MCF 10A (cell line): ENCODE data around the gene CRYBG1. TPM values are rescaled to one million over a fixed set of nuclear protein-coding genes. Genes with fewer than 3 reads are reported as not detected.
"Not testable (repeated sequence)": the region's sequence is repeated elsewhere in the genome, so short reads cannot be mapped to it uniquely, and the experiment has no call there.

Source experiments
- BruUV-seq: library from RNA; stranded (reverse); fragments of 400-500 nt; replicated peaks from 2 replicates; lab custom pipeline; 2021; lab: Mats Ljungman, UMichigan
- CTCF ChIA-PET: fragments of 300-600 bp; sonication (Branson Sonifier 250); formaldehyde crosslinking; extraction: SDS; loops from one replicate; lab custom pipeline; 2021; ENCODE audit warnings: antibody characterized with exemption, inconsistent platforms; lab: Yijun Ruan, JAX
- POLR2A ChIA-PET: fragments of 300-600, 350-650 bp; sonication (Branson Sonifier 250); formaldehyde crosslinking; extraction: SDS; loops from one replicate; lab custom pipeline; 2020; ENCODE audit warnings: antibody characterized with exemption, inconsistent platforms; lab: Yijun Ruan, JAX
- DNase-seq: peaks from one replicate; pipeline ENCODE4 v3.0.0-alpha.2; 2018; ENCODE audit not compliant: unreplicated experiment
- H3K27ac Mint-ChIP-seq: one replicate; pipeline ENCODE4 v1.8.0; 2022; ENCODE audit warnings: mild to moderate bottlenecking, low read depth, mixed read lengths; ENCODE audit not compliant: unreplicated experiment
- H3K27me3 Mint-ChIP-seq: one replicate; pipeline ENCODE4 v1.8.0; 2022; ENCODE audit warnings: mixed read lengths; ENCODE audit not compliant: insufficient read depth, unreplicated experiment
- H3K36me3 Mint-ChIP-seq: one replicate; pipeline ENCODE4 v1.8.0; 2022; ENCODE audit warnings: mild to moderate bottlenecking, moderate library complexity, mixed read lengths; ENCODE audit not compliant: insufficient read depth, unreplicated experiment
- H3K4me1 Mint-ChIP-seq: one replicate; pipeline ENCODE4 v1.8.0; 2022; ENCODE audit warnings: mixed read lengths; ENCODE audit not compliant: insufficient read depth, unreplicated experiment
- H3K4me3 Mint-ChIP-seq: one replicate; pipeline ENCODE4 v1.8.0; 2022; ENCODE audit warnings: mild to moderate bottlenecking, moderate library complexity, mixed read lengths; ENCODE audit not compliant: unreplicated experiment
- H3K9me3 Mint-ChIP-seq: one replicate; pipeline ENCODE4 v1.8.0; 2022; ENCODE audit warnings: mixed read lengths; ENCODE audit not compliant: unreplicated experiment
- intact Hi-C: fragments of 100-400 bp; cut with micrococcal nuclease; formaldehyde crosslinking; loops from 2 replicates; pipeline ENCODE4 v1.14.1; 2022
- total RNA-seq: library from RNA; stranded (reverse); gene quantifications from 2 replicates; pipeline ENCODE4 v1.2.3, GENCODE V29; 2022
- TF ChIP-seq, protein P1 (sequence below): fragments of 200-600 bp; IDR thresholded peaks from one replicate; pipeline ENCODE4 v1.8.0; 2022; ENCODE audit warnings: antibody characterized with exemption, mild to moderate bottlenecking; ENCODE audit not compliant: unreplicated experiment

CRYBG1 gene
- total RNA-seq, 1 experiment from 2014 or later = 45.3 TPM

DNA sequence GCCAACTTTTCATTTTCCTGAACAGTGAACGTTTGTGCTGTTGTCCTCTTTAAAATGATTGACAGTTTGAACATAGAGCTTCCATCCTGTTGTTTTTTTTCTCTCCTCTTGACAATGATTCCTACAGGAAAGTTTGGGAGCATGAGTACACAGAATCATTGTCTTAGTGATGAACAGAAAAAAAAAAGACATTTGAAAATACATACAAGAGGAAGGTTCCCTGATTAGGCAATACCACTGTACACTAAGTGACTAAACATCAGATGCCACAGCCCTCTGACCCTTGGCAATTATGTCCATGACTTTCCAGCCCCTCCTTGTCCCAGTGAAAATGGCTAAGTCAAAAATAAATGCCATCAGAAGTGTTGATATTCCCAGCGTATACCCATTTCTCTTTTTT, 197.3 kb downstream of the CRYBG1 start:
- H3K36me3 Mint-ChIP-seq = peaks cover 81% of the 10 kb centered on the region
- peak; percentile 48 for DNase-seq
- no peaks in the 10 kb centered on the region for H3K27me3 Mint-ChIP-seq
- H3K4me1 Mint-ChIP-seq = peaks cover 30% of the 10 kb centered on the region
- CTCF ChIA-PET = interaction anchor here (0.7 to 21.3 kb wide), 5 partner anchors 8 to 1257 kb away, joined by 3 to 404 read pairs (median 5); no protein-coding TSS in a partner anchor
- POLR2A ChIA-PET = interaction anchor here (0.9 to 9.1 kb wide), 4 partner anchors 32 to 83 kb away, joined by 3 to 80 read pairs (median 4); no protein-coding TSS in a partner anchor
- H3K9me3 Mint-ChIP-seq = no peaks in the 10 kb centered on the region
- intact Hi-C loops = loop anchor here (2.0 kb wide), 1 partner anchor 223 kb away; no protein-coding TSS in a partner anchor
- H3K27ac Mint-ChIP-seq = peak overlapping the region; percentile 52
- TF ChIP-seq, protein P1, sequence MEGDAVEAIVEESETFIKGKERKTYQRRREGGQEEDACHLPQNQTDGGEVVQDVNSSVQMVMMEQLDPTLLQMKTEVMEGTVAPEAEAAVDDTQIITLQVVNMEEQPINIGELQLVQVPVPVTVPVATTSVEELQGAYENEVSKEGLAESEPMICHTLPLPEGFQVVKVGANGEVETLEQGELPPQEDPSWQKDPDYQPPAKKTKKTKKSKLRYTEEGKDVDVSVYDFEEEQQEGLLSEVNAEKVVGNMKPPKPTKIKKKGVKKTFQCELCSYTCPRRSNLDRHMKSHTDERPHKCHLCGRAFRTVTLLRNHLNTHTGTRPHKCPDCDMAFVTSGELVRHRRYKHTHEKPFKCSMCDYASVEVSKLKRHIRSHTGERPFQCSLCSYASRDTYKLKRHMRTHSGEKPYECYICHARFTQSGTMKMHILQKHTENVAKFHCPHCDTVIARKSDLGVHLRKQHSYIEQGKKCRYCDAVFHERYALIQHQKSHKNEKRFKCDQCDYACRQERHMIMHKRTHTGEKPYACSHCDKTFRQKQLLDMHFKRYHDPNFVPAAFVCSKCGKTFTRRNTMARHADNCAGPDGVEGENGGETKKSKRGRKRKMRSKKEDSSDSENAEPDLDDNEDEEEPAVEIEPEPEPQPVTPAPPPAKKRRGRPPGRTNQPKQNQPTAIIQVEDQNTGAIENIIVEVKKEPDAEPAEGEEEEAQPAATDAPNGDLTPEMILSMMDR = no peak
- no peak overlapping the region for H3K4me3 Mint-ChIP-seq
- BruUV-seq = no TSS peak

DNA sequence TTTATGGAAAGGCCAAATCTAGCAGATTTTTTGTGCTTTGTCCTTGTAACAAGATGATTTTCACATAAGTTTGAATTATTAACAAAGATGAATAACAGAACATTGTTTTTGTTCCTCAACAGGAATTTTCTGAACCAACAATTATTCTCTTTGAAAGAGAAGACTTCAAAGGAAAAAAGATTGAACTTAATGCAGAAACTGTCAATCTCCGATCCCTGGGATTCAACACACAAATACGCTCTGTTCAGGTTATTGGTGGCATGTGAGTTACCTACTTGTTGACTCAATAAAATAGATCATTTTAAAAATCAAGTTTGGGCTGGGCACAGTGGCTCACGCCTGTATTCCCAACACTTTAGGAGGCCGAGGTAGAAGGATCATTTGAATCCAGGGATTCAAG, 197.8 kb downstream of the CRYBG1 start:
- Mint-ChIP-seq H3K27me3 (no peaks in the 10 kb centered on the region), H3K36me3 (peaks cover 76% of the 10 kb centered on the region), H3K9me3 (no peaks in the 10 kb centered on the region), H3K4me1 (peaks cover 29% of the 10 kb centered on the region), H3K4me3 (no peak overlapping the region), H3K27ac (peak overlapping the region; percentile 52)
- no peak for DNase-seq
- no TSS peak for BruUV-seq
- POLR2A ChIA-PET = interaction anchor here (1.0 to 9.1 kb wide), 4 partner anchors 28 to 82 kb away, joined by 3 to 80 read pairs (median 3); no protein-coding TSS in a partner anchor
- CTCF ChIA-PET = interaction anchor here (1.3 to 21.3 kb wide), 4 partner anchors 7 to 112 kb away, joined by 4 to 404 read pairs (median 16); no protein-coding TSS in a partner anchor
- TF ChIP-seq, protein P1 = no peak
- intact Hi-C loops = no loop called here

DNA sequence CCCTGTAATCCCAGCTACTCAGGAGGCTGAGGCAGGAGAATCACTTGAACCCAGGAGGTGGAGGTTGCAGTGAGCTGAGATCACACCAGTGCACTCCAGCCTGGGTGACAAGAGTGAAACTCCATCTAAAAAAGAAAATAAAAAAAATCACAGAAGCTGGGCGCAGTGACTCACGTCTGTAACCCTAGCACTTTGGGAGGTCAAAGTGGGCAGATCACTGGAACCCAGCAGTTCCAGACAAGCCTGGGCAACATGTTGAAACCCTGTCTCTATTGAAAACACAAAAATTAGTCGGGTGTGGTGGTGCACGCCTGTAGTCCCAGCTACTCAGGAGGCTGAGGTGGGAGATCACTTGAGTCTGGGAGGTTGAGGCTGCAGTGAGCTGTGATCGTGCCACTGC, 199.1 kb downstream of the CRYBG1 start:
- CTCF ChIA-PET = interaction anchor here (0.7 to 21.3 kb wide), 7 partner anchors 9 to 366 kb away, joined by 3 to 404 read pairs (median 3); no protein-coding TSS in a partner anchor
- H3K9me3 Mint-ChIP-seq, H3K4me3 Mint-ChIP-seq, BruUV-seq, H3K27me3 Mint-ChIP-seq: not testable (repeated sequence)
- POLR2A ChIA-PET = interaction anchor here (0.6 to 9.1 kb wide), 7 partner anchors 12 to 556 kb away, joined by 3 to 80 read pairs (median 4); partner anchors contain the start of gene ATG5
- peak; percentile 60 for DNase-seq
- peaks cover 71% of the 10 kb centered on the region for H3K36me3 Mint-ChIP-seq
- H3K4me1 Mint-ChIP-seq = peaks cover 26% of the 10 kb centered on the region
- intact Hi-C loops = loop anchor here (10.0 kb wide), 1 partner anchor 125 kb away; no protein-coding TSS in a partner anchor
- peak overlapping the region; percentile 19 for H3K27ac Mint-ChIP-seq

DNA sequence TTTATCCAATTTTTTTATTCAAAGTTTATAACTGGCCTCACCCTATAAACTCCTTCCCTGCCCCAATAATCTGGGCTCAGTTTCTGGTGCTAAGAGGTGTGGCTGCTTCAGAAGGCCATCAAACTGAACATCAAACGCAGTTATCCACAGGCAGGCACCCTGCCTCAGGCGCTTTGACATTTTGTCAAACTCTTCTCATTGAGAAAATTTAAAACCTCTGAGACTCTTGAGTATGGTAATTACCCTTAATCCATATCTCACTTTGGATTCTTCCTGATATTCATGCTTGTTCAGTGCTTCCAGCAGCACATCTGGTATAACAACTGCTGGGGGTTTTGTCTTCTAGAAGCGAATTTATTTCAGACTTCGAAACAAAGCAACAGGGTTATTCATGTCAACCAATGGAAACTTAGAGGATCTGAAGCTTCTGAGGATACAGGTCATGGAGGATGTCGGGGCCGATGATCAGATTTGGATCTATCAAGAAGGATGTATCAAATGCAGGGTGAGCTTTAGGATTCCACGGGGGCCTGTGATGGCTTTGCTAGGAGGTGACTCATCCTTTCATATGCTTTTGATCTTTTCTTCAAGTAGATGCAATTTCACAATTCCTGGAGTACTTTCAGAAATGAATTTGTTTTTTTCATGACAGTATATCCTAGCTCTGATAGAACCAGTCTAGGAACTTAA, 200.6 kb downstream of the CRYBG1 start:
- POLR2A ChIA-PET = interaction anchor here (0.7 to 6.6 kb wide), 19 partner anchors 8 to 437 kb away, joined by 3 to 152 read pairs (median 5); no protein-coding TSS in a partner anchor
- H3K27ac Mint-ChIP-seq = peak overlapping the region; percentile 86
- peaks cover 26% of the 10 kb centered on the region for H3K4me1 Mint-ChIP-seq
- peaks cover 71% of the 10 kb centered on the region for H3K36me3 Mint-ChIP-seq
- no TSS peak for BruUV-seq
- intact Hi-C loops = loop anchor here (10.0 kb wide), 1 partner anchor 124 kb away; no protein-coding TSS in a partner anchor
- CTCF ChIA-PET = interaction anchor here (0.6 to 21.3 kb wide), 11 partner anchors 11 to 755 kb away, joined by 3 to 404 read pairs (median 4); no protein-coding TSS in a partner anchor
- H3K9me3 Mint-ChIP-seq = no peaks in the 10 kb centered on the region
- TF ChIP-seq, protein P1 = no peak
- H3K27me3 Mint-ChIP-seq = no peaks in the 10 kb centered on the region
- DNase-seq = peak; percentile 76
- no peak overlapping the region for H3K4me3 Mint-ChIP-seq
